ENCODE measurements around the gene PMM2. TPM values are rescaled to one million over a fixed set of nuclear protein-coding genes. Genes with fewer than 3 reads are reported as not detected.

Gene PMM2
- total RNA-seq, 1 donor from 2014 or later: 22.2 TPM

GRCh38 chr16:8758022-8758421 lies 39.6 kb upstream of the PMM2 start:
- H3K79me2 ChIP-seq (ENCODE audit: low read depth): no peaks in the 10 kb centered on the region
- no peak overlapping the region for H3K9ac ChIP-seq
- H3K27ac ChIP-seq: no peak overlapping the region
- H3K27me3 Mint-ChIP-seq (ENCODE audit: insufficient read depth, low read depth): peaks cover 3% of the 10 kb centered on the region
- no peaks in the 10 kb centered on the region for H3K4me1 Mint-ChIP-seq
- H3K27ac Mint-ChIP-seq: no peak overlapping the region
- no peak overlapping the region for H3K4me2 ChIP-seq
- no peaks in the 10 kb centered on the region for H4K20me1 ChIP-seq (ENCODE audit: low read depth)
- no peaks in the 10 kb centered on the region for H3F3A ChIP-seq (ENCODE audit: low read depth)
- H3K27me3 ChIP-seq: no peaks in the 10 kb centered on the region
- H3K4me3 Mint-ChIP-seq: no peak overlapping the region
- H3K4me1 ChIP-seq: no peaks in the 10 kb centered on the region
- H3K36me3 Mint-ChIP-seq: peaks cover 40% of the 10 kb centered on the region
- no peak for TF ChIP-seq CTCF (IDR thresholded peaks at IDR 0.05)
- TF ChIP-seq EZH2phosphoT487 (IDR thresholded peaks at IDR 0.05): no peak
- TF ChIP-seq EZH2 (IDR thresholded peaks at IDR 0.05): no peak
- H3K9me3 ChIP-seq (ENCODE audit: low read depth): no peaks in the 10 kb centered on the region
- no peaks in the 10 kb centered on the region for H3K9me3 Mint-ChIP-seq
- DNase-seq (ENCODE audit: low spot score): no peak
- no peaks in the 10 kb centered on the region for H3K36me3 ChIP-seq
- no peak overlapping the region for H3K4me3 ChIP-seq
- H2AFZ ChIP-seq (replicated peaks): no peak overlapping the region

- Histone ChIP-seq H3K36me3 (no peaks in the 10 kb centered on the region), H2AFZ (replicated peaks) (no peak overlapping the region), H3K4me2 (no peak overlapping the region), H3K27me3 (no peaks in the 10 kb centered on the region), H3K79me2 (ENCODE audit: low read depth) (no peaks in the 10 kb centered on the region), H4K20me1 (ENCODE audit: low read depth) (no peaks in the 10 kb centered on the region), H3F3A (ENCODE audit: low read depth) (peaks cover 9% of the 10 kb centered on the region), H3K9ac (no peak overlapping the region), H3K9me3 (ENCODE audit: low read depth) (no peaks in the 10 kb centered on the region), H3K4me3 (no peak overlapping the region), H3K27ac (no peak overlapping the region), H3K4me1 (peaks cover 9% of the 10 kb centered on the region)
- H3K9me3 Mint-ChIP-seq: no peaks in the 10 kb centered on the region
- no peak for DNase-seq (ENCODE audit: low spot score)
- H3K27ac Mint-ChIP-seq: no peak overlapping the region
- no peak overlapping the region for H3K4me3 Mint-ChIP-seq
- H3K27me3 Mint-ChIP-seq (ENCODE audit: insufficient read depth, low read depth): peaks cover 3% of the 10 kb centered on the region
- H3K4me1 Mint-ChIP-seq: peaks cover 14% of the 10 kb centered on the region
- no peak for TF ChIP-seq EZH2 (IDR thresholded peaks at IDR 0.05)
- no peak for TF ChIP-seq CTCF (IDR thresholded peaks at IDR 0.05)
- no peak for TF ChIP-seq EZH2phosphoT487 (IDR thresholded peaks at IDR 0.05)
- peaks cover 36% of the 10 kb centered on the region for H3K36me3 Mint-ChIP-seq
Observed at GRCh38 chr16:8760021-8760420, 37.6 kb upstream of the PMM2 start.

GRCh38 chr16:8761078-8761477 lies 36.6 kb upstream of the PMM2 start:
- H3K27ac Mint-ChIP-seq: no peak overlapping the region
- TF ChIP-seq EZH2phosphoT487 (IDR thresholded peaks at IDR 0.05) (no peak), EZH2 (IDR thresholded peaks at IDR 0.05) (no peak), CTCF (IDR thresholded peaks at IDR 0.05) (no peak)
- H3K27me3 Mint-ChIP-seq (ENCODE audit: insufficient read depth, low read depth): no peaks in the 10 kb centered on the region
- no peak overlapping the region for H3K27ac ChIP-seq
- H3K4me1 Mint-ChIP-seq: peaks cover 23% of the 10 kb centered on the region
- H3K79me2 ChIP-seq (ENCODE audit: low read depth): no peaks in the 10 kb centered on the region
- no peaks in the 10 kb centered on the region for H3K27me3 ChIP-seq
- H3K36me3 ChIP-seq: no peaks in the 10 kb centered on the region
- no peak overlapping the region for H2AFZ ChIP-seq (replicated peaks)
- H3K9me3 Mint-ChIP-seq: no peaks in the 10 kb centered on the region
- no peaks in the 10 kb centered on the region for H3K9me3 ChIP-seq (ENCODE audit: low read depth)
- H3F3A ChIP-seq (ENCODE audit: low read depth): peaks cover 9% of the 10 kb centered on the region
- no peak overlapping the region for H3K9ac ChIP-seq
- H4K20me1 ChIP-seq (ENCODE audit: low read depth): no peaks in the 10 kb centered on the region
- H3K4me1 ChIP-seq: peaks cover 9% of the 10 kb centered on the region
- DNase-seq (ENCODE audit: low spot score): no peak
- no peak overlapping the region for H3K4me3 ChIP-seq
- no peak overlapping the region for H3K4me3 Mint-ChIP-seq
- H3K36me3 Mint-ChIP-seq: peaks cover 35% of the 10 kb centered on the region
- H3K4me2 ChIP-seq: no peak overlapping the region

Data from neural progenitor cell (in vitro differentiated cells).